GM12892 (cell line): ENCODE data around the gene SMPD3.

Experiments used
- DNase-seq: peaks from one replicate; pipeline ENCODE4 v3.0.0; 2011; ENCODE audit not compliant: insufficient read length
- FAIRE-seq: peaks from 2 replicates; lab custom pipeline; 2011; peaks lifted over from hg19 to GRCh38; lab: Jason Lieb, UNC
- POLR2A ChIP-seq: IDR thresholded peaks from 2 replicates; pipeline ENCODE4 v1.6.1; 2011; ENCODE audit warnings: low read depth, low read length, control low read depth
- POLR2AphosphoS5 ChIP-seq: IDR thresholded peaks from 2 replicates; pipeline ENCODE4 v1.6.1; 2011; ENCODE audit warnings: low read depth, low read length, control low read depth
- TAF1 ChIP-seq: IDR thresholded peaks from 2 replicates; pipeline ENCODE4 v1.6.1; 2011; ENCODE audit warnings: low read depth, mild to moderate bottlenecking, control low read depth, low read length, borderline replicate concordance

The SMPD3 gene

GRCh38 chr16:68376590-68376989 is 71.7 kb downstream of the SMPD3 start:
- no peak for TF ChIP-seq POLR2AphosphoS5
- FAIRE-seq: no peak

GRCh38 chr16:68375801-68376536 is 72.3 kb downstream of the SMPD3 start:
- DNase-seq (no peak), FAIRE-seq (no peak)

More at GRCh38 chr16:68376590-68376989, 71.7 kb downstream of the SMPD3 start:
- no peak for DNase-seq

GRCh38 chr16:68374961-68375660 is 73.2 kb downstream of the SMPD3 start:
- TF ChIP-seq POLR2AphosphoS5 (no peak), TAF1 (no peak), POLR2A (no peak)
- DNase-seq (no peak), FAIRE-seq (no peak)

More at GRCh38 chr16:68375801-68376536, 72.3 kb downstream of the SMPD3 start:
- no peak for TF ChIP-seq POLR2AphosphoS5
- no peak for TF ChIP-seq TAF1
- no peak for TF ChIP-seq POLR2A

- no peak for FAIRE-seq
These were observed 74.0 kb downstream of the SMPD3 start for GRCh38 chr16:68374246-68374805.

GRCh38 chr16:68373528-68374245 is 74.6 kb downstream of the SMPD3 start:
- TF ChIP-seq TAF1 (no peak), POLR2AphosphoS5 (no peak), POLR2A (no peak)
- no peak for FAIRE-seq
- DNase-seq: no peak

More at GRCh38 chr16:68374246-68374805, 74.0 kb downstream of the SMPD3 start:
- no peak for DNase-seq
- no peak for TF ChIP-seq TAF1
- TF ChIP-seq POLR2A: no peak
- TF ChIP-seq POLR2AphosphoS5: no peak

GRCh38 chr16:68372806-68373205 is 75.5 kb downstream of the SMPD3 start:
- TF ChIP-seq TAF1 (no peak), POLR2A (no peak), POLR2AphosphoS5 (no peak)
- no peak for FAIRE-seq

GRCh38 chr16:68372381-68372720 is 76.0 kb downstream of the SMPD3 start:
- no peak for DNase-seq
- no peak for FAIRE-seq
- TF ChIP-seq TAF1 (no peak), POLR2AphosphoS5 (no peak), POLR2A (no peak)

More at GRCh38 chr16:68372806-68373205, 75.5 kb downstream of the SMPD3 start:
- DNase-seq: no peak

- no peak for DNase-seq
- FAIRE-seq: no peak
- TF ChIP-seq POLR2A (no peak), TAF1 (no peak), POLR2AphosphoS5 (no peak)
These were observed 76.5 kb downstream of the SMPD3 start for GRCh38 chr16:68371706-68372380.

GRCh38 chr16:68371276-68371651 is 77.0 kb downstream of the SMPD3 start:
- TF ChIP-seq POLR2A: no peak
- TF ChIP-seq TAF1: no peak
- TF ChIP-seq POLR2AphosphoS5: no peak
- DNase-seq (no peak), FAIRE-seq (no peak)

GRCh38 chr16:68370581-68371275 is 77.6 kb downstream of the SMPD3 start:
- peak; percentile 62 for FAIRE-seq

More at GRCh38 chr16:68370581-68371275, 77.6 kb downstream of the SMPD3 start:
- no peak for TF ChIP-seq POLR2AphosphoS5
- TF ChIP-seq TAF1: no peak
- no peak for TF ChIP-seq POLR2A
- no peak for DNase-seq
